HL-60 (cell line): ENCODE results near the gene ACTL6A.

Experiments
- POLR2AphosphoS5 ChIP-seq: IDR thresholded peaks from 2 replicates; pipeline ENCODE4 v1.6.1; 2012; ENCODE audit warnings: low read depth
- SPI1 ChIP-seq: IDR thresholded peaks from 2 replicates; pipeline ENCODE4 v1.6.1; 2012; ENCODE audit warnings: low read depth, mild to moderate bottlenecking, borderline replicate concordance
- TF ChIP-seq, protein P1 (sequence below): IDR thresholded peaks from 2 replicates; pipeline ENCODE4 v1.6.1; 2012; ENCODE audit warnings: low read depth; ENCODE audit not compliant: insufficient replicate concordance
- TF ChIP-seq, protein P2 (sequence below): IDR thresholded peaks from one replicate; pipeline ENCODE4 v1.5.1; 2011; ENCODE audit warnings: low read length, control low read depth, inconsistent platforms; ENCODE audit not compliant: insufficient read depth

DNA sequence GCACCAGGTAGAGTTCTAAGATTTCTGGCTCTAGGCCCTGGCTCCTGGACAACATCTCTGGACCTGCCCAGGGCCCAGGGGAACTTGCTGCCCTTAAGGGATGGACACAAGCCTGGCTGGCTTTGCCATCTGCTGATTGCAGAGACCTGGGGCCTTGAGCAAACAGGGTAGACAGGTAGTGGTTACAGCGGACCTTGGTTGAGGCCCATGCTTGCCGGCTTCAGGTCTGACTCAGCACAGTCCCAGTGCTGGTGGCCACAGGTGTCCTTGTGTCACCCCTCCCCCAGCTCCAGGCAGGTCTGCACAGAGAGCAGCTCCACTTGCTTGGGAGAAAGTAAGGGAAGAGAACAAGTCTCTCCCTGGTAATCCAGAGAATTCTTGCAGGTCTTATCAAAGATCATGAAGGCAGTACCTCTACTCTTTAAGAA, 15.9 kb upstream of the ACTL6A start:
- TF ChIP-seq, protein P1, sequence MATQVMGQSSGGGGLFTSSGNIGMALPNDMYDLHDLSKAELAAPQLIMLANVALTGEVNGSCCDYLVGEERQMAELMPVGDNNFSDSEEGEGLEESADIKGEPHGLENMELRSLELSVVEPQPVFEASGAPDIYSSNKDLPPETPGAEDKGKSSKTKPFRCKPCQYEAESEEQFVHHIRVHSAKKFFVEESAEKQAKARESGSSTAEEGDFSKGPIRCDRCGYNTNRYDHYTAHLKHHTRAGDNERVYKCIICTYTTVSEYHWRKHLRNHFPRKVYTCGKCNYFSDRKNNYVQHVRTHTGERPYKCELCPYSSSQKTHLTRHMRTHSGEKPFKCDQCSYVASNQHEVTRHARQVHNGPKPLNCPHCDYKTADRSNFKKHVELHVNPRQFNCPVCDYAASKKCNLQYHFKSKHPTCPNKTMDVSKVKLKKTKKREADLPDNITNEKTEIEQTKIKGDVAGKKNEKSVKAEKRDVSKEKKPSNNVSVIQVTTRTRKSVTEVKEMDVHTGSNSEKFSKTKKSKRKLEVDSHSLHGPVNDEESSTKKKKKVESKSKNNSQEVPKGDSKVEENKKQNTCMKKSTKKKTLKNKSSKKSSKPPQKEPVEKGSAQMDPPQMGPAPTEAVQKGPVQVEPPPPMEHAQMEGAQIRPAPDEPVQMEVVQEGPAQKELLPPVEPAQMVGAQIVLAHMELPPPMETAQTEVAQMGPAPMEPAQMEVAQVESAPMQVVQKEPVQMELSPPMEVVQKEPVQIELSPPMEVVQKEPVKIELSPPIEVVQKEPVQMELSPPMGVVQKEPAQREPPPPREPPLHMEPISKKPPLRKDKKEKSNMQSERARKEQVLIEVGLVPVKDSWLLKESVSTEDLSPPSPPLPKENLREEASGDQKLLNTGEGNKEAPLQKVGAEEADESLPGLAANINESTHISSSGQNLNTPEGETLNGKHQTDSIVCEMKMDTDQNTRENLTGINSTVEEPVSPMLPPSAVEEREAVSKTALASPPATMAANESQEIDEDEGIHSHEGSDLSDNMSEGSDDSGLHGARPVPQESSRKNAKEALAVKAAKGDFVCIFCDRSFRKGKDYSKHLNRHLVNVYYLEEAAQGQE: no peak
- TF ChIP-seq, protein P2, sequence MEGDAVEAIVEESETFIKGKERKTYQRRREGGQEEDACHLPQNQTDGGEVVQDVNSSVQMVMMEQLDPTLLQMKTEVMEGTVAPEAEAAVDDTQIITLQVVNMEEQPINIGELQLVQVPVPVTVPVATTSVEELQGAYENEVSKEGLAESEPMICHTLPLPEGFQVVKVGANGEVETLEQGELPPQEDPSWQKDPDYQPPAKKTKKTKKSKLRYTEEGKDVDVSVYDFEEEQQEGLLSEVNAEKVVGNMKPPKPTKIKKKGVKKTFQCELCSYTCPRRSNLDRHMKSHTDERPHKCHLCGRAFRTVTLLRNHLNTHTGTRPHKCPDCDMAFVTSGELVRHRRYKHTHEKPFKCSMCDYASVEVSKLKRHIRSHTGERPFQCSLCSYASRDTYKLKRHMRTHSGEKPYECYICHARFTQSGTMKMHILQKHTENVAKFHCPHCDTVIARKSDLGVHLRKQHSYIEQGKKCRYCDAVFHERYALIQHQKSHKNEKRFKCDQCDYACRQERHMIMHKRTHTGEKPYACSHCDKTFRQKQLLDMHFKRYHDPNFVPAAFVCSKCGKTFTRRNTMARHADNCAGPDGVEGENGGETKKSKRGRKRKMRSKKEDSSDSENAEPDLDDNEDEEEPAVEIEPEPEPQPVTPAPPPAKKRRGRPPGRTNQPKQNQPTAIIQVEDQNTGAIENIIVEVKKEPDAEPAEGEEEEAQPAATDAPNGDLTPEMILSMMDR: no peak
- no peak for TF ChIP-seq SPI1
- no peak for TF ChIP-seq POLR2AphosphoS5
